ENCODE results near the gene FAM193A.
"Not testable (repeated sequence)": the region's sequence is repeated elsewhere in the genome, so short reads cannot be mapped to it uniquely, and the experiment has no call there.

Gene FAM193A

DNA sequence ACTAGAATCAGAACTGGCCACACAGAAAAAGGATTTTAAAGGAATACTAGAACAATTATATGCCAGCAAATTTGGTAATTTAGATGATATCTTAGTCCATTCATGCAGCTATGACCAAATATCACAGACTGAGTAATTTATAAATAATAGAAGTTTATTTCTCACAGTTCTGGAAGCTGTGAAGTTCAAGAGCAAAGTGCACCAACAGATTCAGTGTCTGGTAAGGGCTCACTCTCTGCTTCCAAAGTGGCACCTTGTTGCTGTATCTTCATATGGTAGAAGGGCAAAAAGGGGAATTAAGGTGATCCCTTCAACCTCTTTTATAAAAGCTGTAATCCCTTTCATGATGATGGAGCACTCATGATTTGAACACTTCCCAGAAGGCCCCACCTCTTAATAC lies 199.4 kb downstream of the FAM193A start:
- TF ChIP-seq, protein P1, sequence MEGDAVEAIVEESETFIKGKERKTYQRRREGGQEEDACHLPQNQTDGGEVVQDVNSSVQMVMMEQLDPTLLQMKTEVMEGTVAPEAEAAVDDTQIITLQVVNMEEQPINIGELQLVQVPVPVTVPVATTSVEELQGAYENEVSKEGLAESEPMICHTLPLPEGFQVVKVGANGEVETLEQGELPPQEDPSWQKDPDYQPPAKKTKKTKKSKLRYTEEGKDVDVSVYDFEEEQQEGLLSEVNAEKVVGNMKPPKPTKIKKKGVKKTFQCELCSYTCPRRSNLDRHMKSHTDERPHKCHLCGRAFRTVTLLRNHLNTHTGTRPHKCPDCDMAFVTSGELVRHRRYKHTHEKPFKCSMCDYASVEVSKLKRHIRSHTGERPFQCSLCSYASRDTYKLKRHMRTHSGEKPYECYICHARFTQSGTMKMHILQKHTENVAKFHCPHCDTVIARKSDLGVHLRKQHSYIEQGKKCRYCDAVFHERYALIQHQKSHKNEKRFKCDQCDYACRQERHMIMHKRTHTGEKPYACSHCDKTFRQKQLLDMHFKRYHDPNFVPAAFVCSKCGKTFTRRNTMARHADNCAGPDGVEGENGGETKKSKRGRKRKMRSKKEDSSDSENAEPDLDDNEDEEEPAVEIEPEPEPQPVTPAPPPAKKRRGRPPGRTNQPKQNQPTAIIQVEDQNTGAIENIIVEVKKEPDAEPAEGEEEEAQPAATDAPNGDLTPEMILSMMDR (IDR thresholded peaks at IDR 0.05; ENCODE audit: control insufficient read depth, extremely low read depth, insufficient read depth): no peak
- H3K4me3 ChIP-seq (ENCODE audit: low read depth, low read length): no peak overlapping the region
- DNase-seq (ENCODE audit: low read depth): no peak

DNA sequence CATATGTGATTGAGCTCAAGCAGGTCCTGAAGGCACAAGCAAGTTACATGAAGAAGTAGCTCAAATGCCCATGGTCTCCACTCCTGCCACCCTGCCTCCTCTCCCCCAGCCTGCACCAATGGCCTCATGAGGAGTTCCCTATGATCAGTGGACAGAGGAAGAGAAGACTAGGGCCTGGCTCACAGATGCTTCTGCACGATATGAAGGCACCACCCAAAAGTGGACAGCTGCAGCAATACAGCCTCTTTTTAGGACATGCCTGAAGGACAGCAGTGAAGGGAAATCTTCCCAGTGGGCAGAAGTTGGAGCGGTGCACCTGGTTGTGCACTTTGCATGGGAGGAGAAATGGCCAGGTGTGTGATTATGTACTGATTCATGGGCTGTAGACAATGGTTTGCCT lies 201.8 kb downstream of the FAM193A start:
- not testable (repeated sequence) for DNase-seq (ENCODE audit: low read depth); H3K4me3 ChIP-seq (ENCODE audit: low read depth, low read length)

DNA sequence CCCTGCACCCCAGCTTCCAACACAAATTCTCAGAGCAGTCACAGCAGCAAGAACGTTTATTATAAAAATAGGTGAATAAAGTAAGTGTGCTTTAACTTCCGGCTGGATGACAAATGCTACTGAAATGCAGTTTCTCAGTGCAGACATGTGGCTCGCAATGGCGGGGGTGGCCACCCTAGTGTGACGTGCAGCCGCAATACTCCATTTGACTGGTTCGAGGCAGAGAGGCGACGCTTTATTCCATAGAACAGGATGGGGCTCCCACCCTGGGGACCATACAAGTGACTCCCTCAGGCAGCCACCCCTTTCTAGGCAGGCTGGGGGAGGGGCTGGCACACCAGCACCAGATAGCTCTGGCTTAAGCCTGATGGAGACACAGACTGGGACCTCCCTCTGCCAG lies 205.2 kb downstream of the FAM193A start:
- no peak for DNase-seq (ENCODE audit: low read depth)
- TF ChIP-seq, protein P1 (IDR thresholded peaks at IDR 0.05; ENCODE audit: control insufficient read depth, extremely low read depth, insufficient read depth): no peak
- H3K4me3 ChIP-seq (ENCODE audit: low read depth, low read length): no peak overlapping the region

DNA sequence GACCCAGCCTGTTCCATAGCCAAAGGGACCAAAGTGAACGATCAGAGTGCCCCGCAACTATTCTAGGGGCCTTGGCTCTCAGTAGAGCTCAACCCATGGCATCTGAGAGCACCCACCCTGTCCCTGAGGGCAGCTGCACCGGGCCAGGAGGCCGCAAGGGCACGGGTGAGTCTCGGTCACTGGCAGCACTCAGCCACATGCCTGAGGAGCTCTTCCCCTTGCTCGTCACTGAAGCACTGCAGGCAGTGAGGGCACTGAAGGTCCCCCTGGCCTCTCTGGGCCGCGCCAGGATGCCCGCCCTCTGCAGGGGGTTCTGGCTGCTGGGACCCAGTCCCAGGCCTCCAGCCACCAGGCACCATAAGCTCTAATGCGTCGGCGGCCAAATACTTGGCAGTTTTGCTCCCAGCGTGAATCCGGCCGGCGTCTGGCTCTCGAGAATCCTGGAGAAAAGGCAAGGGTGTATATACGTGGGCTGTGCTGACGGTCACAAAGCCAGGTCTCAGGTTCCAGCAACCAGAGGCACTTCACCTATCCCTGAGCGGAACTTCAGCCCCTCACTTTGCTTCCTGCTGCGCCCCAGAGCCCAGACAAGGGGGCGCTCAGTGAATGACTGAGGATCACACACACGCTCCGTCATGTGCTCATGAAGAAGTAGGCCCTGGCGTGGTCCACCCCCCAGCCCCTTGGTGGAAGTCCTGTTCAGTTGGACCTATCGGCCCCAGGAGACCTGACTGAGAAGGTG lies 205.8 kb downstream of the FAM193A start:
- H3K4me3 ChIP-seq (ENCODE audit: low read depth, low read length): no peak overlapping the region
- no peak for DNase-seq (ENCODE audit: low read depth)
- TF ChIP-seq, protein P1 (IDR thresholded peaks at IDR 0.05; ENCODE audit: control insufficient read depth, extremely low read depth, insufficient read depth): no peak

DNA sequence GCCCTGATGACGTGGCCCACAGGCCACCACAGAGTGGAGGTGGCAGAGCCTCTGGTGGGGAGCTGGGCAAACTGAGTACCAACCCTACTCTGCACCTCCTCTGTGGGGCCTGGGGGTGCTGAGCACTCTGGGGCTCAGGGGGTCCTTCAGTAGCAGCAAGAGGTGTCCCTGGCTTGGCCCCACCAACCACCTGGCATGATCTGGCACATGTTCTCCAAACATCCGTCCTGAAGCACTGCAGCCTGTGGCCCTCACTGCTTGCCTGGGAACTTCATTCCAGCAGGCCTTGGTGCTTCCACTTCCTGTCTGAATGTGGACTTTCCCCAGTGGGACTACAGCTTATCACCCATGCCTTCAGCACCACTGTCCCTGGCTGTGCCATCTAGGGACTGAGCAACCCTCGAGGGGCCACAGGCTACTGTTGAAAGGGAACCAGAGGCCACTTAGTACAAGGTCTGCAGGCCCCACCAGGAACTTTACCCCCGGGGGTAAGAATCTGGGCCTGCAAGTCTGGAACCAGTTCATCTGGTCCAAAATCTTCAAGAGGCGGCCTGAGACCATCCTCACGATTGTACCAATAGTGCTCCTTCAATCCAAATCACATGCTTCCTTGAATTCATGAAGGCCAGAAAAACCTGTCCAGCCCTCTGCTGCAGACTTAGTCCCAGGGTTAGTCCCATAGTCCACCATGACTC lies 206.5 kb downstream of the FAM193A start:
- H3K4me3 ChIP-seq (ENCODE audit: low read depth, low read length): no peak overlapping the region
- DNase-seq (ENCODE audit: low read depth): no peak
- TF ChIP-seq, protein P1 (IDR thresholded peaks at IDR 0.05; ENCODE audit: control insufficient read depth, extremely low read depth, insufficient read depth): no peak

DNA sequence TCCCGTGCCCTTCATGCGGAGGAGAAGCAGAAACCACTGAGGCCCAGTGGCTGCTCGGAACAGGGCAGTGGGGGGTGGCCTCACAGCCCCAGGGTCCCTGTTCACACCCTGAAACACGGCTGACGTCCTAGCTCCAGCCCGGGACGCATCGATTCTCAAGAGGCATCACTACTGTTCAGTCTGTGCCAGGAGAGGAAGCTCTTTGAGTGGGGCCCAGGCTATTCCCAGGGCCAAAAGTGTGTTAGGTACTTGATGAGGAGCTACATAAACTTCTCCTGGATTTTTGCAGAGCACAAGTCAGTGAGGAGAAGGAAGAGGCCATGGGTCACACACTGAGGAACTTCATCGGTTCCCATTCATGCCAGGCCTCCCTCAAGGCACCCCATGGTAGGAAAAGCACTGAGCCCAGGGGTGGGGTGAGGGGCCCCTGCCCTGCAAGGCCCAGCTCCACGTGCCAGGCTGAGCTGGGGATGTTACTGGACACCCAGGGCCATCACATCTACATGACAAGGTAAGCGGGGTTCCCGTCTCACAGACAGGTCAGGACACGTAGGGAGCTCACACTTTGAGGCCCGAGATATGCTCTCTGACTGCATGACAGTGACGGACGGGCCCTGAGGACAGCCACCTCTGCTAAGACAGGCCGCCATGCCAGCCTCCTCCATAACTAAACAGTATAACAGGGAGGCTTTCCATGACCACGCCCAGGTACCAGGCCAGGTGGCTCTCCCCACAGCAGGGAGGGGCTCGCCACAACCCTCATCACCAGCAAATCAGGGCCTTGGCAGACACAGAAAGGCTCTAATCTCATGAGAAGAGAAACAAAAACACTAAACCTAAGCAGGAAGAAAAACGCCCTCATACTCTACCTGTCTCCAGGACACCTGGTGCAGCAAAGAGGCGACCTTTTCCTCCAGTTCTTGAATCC lies 207.3 kb downstream of the FAM193A start:
- no peak overlapping the region for H3K4me3 ChIP-seq (ENCODE audit: low read depth, low read length)
- TF ChIP-seq, protein P1 (IDR thresholded peaks at IDR 0.05; ENCODE audit: control insufficient read depth, extremely low read depth, insufficient read depth): no peak
- DNase-seq (ENCODE audit: low read depth): no peak

All from LNCaP clone FGC (cell line).